ENCODE measurements around the gene TDRD15.
"Not testable (repeated sequence)": the region's sequence is repeated elsewhere in the genome, so short reads cannot be mapped to it uniquely, and the experiment has no call there.

Gene TDRD15

GRCh38 chr2:21148718-21149117 lies 24.9 kb downstream of the TDRD15 start:
- no peak for DNase-seq

- not testable (repeated sequence) for DNase-seq
Observed at GRCh38 chr2:21151234-21151633, 27.5 kb downstream of the TDRD15 start.

GRCh38 chr2:21155365-21156136 lies 31.8 kb downstream of the TDRD15 start:
- no peak for DNase-seq

GRCh38 chr2:21161122-21161521 lies 37.4 kb downstream of the TDRD15 start:
- DNase-seq, result no peak

- no peak for DNase-seq
Observed at GRCh38 chr2:21161832-21162614, 38.3 kb downstream of the TDRD15 start.

- no peak for DNase-seq
Observed at GRCh38 chr2:21162615-21162878, 38.8 kb downstream of the TDRD15 start.

GRCh38 chr2:21163213-21163612 lies 39.4 kb downstream of the TDRD15 start:
- no peak for DNase-seq

GRCh38 chr2:21165350-21165749 lies 41.6 kb downstream of the TDRD15 start:
- DNase-seq, result peak in 1 of 2 experiments; percentile 2

GRCh38 chr2:21175895-21176646 lies 52.3 kb downstream of the TDRD15 start:
- DNase-seq, result no peak

GRCh38 chr2:21181957-21182356 lies 58.2 kb downstream of the TDRD15 start:
- no peak for DNase-seq

- DNase-seq, result no peak
Observed at GRCh38 chr2:21183306-21183705, 59.5 kb downstream of the TDRD15 start.

GRCh38 chr2:21183726-21184125 lies 60.0 kb downstream of the TDRD15 start:
- no peak for DNase-seq

- DNase-seq, result no peak
Observed at GRCh38 chr2:21191535-21191934, 67.8 kb downstream of the TDRD15 start.

Data from Kasumi-1 (cell line).